HG03342 (cell line): ENCODE data around the gene EDEM3.

ENCODE experiments used
- ATAC-seq: cut with Tn5 transposase; IDR thresholded peaks from one replicate; pipeline ENCODE4 v1.9.1; 2021; ENCODE audit warnings: mild to moderate bottlenecking, moderate library complexity; ENCODE audit not compliant: unreplicated experiment

EDEM3 gene

GRCh38 chr1:184743062-184743756 lies 11.4 kb downstream of the EDEM3 start:
- ATAC-seq = no peak

- ATAC-seq = no peak
Measured at GRCh38 chr1:184740344-184740743, 14.3 kb downstream of the EDEM3 start.

GRCh38 chr1:184739796-184740195 lies 14.9 kb downstream of the EDEM3 start:
- ATAC-seq = no peak

- ATAC-seq = no peak
Measured at GRCh38 chr1:184739070-184739469, 15.6 kb downstream of the EDEM3 start.

- peak; percentile 57 for ATAC-seq
Measured at GRCh38 chr1:184734980-184735379, 19.7 kb downstream of the EDEM3 start.

- ATAC-seq = no peak
Measured at GRCh38 chr1:184724843-184725242, 29.8 kb downstream of the EDEM3 start.

- no peak for ATAC-seq
Measured at GRCh38 chr1:184716158-184716557, 38.5 kb downstream of the EDEM3 start.

GRCh38 chr1:184709418-184709817 lies 45.2 kb downstream of the EDEM3 start:
- no peak for ATAC-seq

- no peak for ATAC-seq
Measured at GRCh38 chr1:184708084-184708676, 46.5 kb downstream of the EDEM3 start.

GRCh38 chr1:184705271-184705670 lies 49.4 kb downstream of the EDEM3 start:
- ATAC-seq = no peak

GRCh38 chr1:184701816-184702215 lies 52.8 kb downstream of the EDEM3 start:
- no peak for ATAC-seq

- no peak for ATAC-seq
Measured at GRCh38 chr1:184698969-184699368, 55.7 kb downstream of the EDEM3 start.

- ATAC-seq = no peak
Measured at GRCh38 chr1:184698016-184698415, 56.6 kb downstream of the EDEM3 start.

GRCh38 chr1:184696403-184696802 lies 58.3 kb downstream of the EDEM3 start:
- ATAC-seq = no peak

GRCh38 chr1:184695023-184695422 lies 59.6 kb downstream of the EDEM3 start:
- no peak for ATAC-seq

GRCh38 chr1:184693011-184693410 lies 61.6 kb downstream of the EDEM3 start:
- ATAC-seq = no peak

- no peak for ATAC-seq
Measured at GRCh38 chr1:184691719-184692324, 62.8 kb downstream of the EDEM3 start.

GRCh38 chr1:184686540-184686939 lies 68.1 kb downstream of the EDEM3 start:
- ATAC-seq = no peak

GRCh38 chr1:184685116-184685515 lies 69.5 kb downstream of the EDEM3 start:
- peak; percentile 52 for ATAC-seq

- ATAC-seq = no peak
Measured at GRCh38 chr1:184684285-184685074, 70.2 kb downstream of the EDEM3 start.

- ATAC-seq = no peak
Measured at GRCh38 chr1:184682956-184683355, 71.7 kb downstream of the EDEM3 start.
